Kidney (tissue), 14 donors: ENCODE results near the gene ZMYND15. TPM values are rescaled to one million over a fixed set of nuclear protein-coding genes. Genes with fewer than 3 reads are reported as not detected.
A peak's percentile ranks its signal among the peaks of the same experiment; 100 is the strongest.

Experiments
- DNase-seq, 5 donors: peaks; one replicate each; pipeline ENCODE4 v3.0.0-alpha.2; 2013 to 2020
- FAIRE-seq: peaks from 2 replicates; lab custom pipeline; 2012; peaks lifted over from hg19 to GRCh38; lab: Jason Lieb, UNC
- H3K27ac ChIP-seq, 2 donors: one replicate each; pipeline ENCODE4 v1.7.0; 2013; ENCODE audit warnings: low read depth in 2 of 2, low read length in 2 of 2, inconsistent platforms in 1 of 2
- H3K27me3 ChIP-seq: one replicate; pipeline ENCODE4 v1.7.1; 2013; ENCODE audit warnings: low read length, inconsistent platforms; ENCODE audit not compliant: control insufficient read depth, insufficient read depth
- H3K36me3 ChIP-seq, 3 donors: one replicate each; pipeline versions ENCODE4 v1.7.0 to v1.7.1; 2013; ENCODE audit warnings: low read length in 3 of 3, control low read depth in 1 of 3, inconsistent platforms in 1 of 3; ENCODE audit not compliant: insufficient read depth in 3 of 3, control insufficient read depth in 2 of 3
- H3K4me1 ChIP-seq, 3 donors: one replicate each; pipeline versions ENCODE4 v1.7.0 to v1.7.1; 2013; ENCODE audit warnings: low read length in 3 of 3, inconsistent platforms in 1 of 3, low read depth in 1 of 3; ENCODE audit not compliant: control insufficient read depth in 2 of 3, insufficient read depth in 2 of 3
- H3K4me3 ChIP-seq, 3 donors: one replicate each; pipeline versions ENCODE4 v1.7.0 to v1.8.1; 2013; ENCODE audit warnings: low read length in 3 of 3, control low read depth in 1 of 3, inconsistent platforms in 1 of 3
- H3K9ac ChIP-seq, 3 donors: one replicate each; pipeline versions ENCODE4 v1.7.0 to v1.7.1; 2013; ENCODE audit warnings: low read length in 3 of 3, control low read depth in 1 of 3, inconsistent platforms in 1 of 3
- H3K9me3 ChIP-seq, 3 donors: one replicate each; pipeline versions ENCODE4 v1.7.0 to v1.7.1; 2013; ENCODE audit warnings: low read length in 3 of 3, control low read depth in 1 of 3, inconsistent platforms in 1 of 3; ENCODE audit not compliant: control insufficient read depth in 2 of 3, insufficient read depth in 1 of 3
- CTCF ChIP-seq: IDR thresholded peaks from 3 replicates; pipeline ENCODE4 v1.5.1; 2012; ENCODE audit warnings: mild to moderate bottlenecking, moderate library complexity, borderline replicate concordance; ENCODE audit not compliant: insufficient read depth; ENCODE audit errors: extremely low read depth
- intact Hi-C: fragments of 100-400 bp; cut with DNase I; formaldehyde crosslinking; loops from one replicate; pipeline ENCODE4 v1.11.1; 2022
- polyA plus RNA-seq: library from polyadenylated mRNA; stranded (reverse); fragments of 350-450 nt; fragmentation: Illumina TruSeq; extraction: RNeasy Lipid Tissue Mini Kit (QIAGEN cat#74804); gene quantifications from one replicate; pipeline ENCODE4 v1.2.3, GENCODE V29; 2014; ENCODE audit warnings: low read depth, low replicate concordance; ENCODE audit not compliant: insufficient read depth
- total RNA-seq: library from RNA; stranded (reverse); fragmentation: NEBNext Ultra II Directional; extraction: Animal tissue kit (Norgen Biotek cat#: 25700); gene quantifications from one replicate; pipeline ENCODE4 v1.2.1, GENCODE V29; 2021
- donor health status: control.
- donor health status: control.
- donor health status: control.
- donor health status: control.
- donor health status: control.
- donor health status: DM: yes; HTN: yes; CAD: no.
- donor health status: Normal renal cell carcinoma (clear cell type).

ZMYND15 gene
- total and polyA plus RNA-seq, 2 donors from 2014 or later = 1.3 to 5.1 TPM

GRCh38 chr17:4718276-4718675 lies 21.4 kb upstream of the ZMYND15 start:
- Histone ChIP-seq H3K4me3 (no peak overlapping the region), H3K27me3 (no peaks in the 10 kb centered on the region), H3K9me3 (no peaks in the 10 kb centered on the region), H3K4me1 (peaks cover 0 to 2% (median 0%) of the 10 kb centered on the region in 3 donors), H3K36me3 (no peaks in the 10 kb centered on the region), H3K27ac (no peak overlapping the region), H3K9ac (no peak overlapping the region)
- FAIRE-seq = no peak
- intact Hi-C loops = no loop called here
- no peak for TF ChIP-seq CTCF
- DNase-seq = no peak

- Histone ChIP-seq H3K4me3 (no peak overlapping the region), H3K9me3 (no peaks in the 10 kb centered on the region), H3K27ac (no peak overlapping the region), H3K9ac (no peak overlapping the region), H3K36me3 (no peaks in the 10 kb centered on the region), H3K27me3 (no peaks in the 10 kb centered on the region), H3K4me1 (peaks cover 0 to 2% (median 0%) of the 10 kb centered on the region in 3 donors)
- intact Hi-C loops = no loop called here
- no peak for DNase-seq
- TF ChIP-seq CTCF = no peak
- FAIRE-seq = no peak
Measured at GRCh38 chr17:4719146-4719545, 20.5 kb upstream of the ZMYND15 start.

- no peaks in the 10 kb centered on the region for H3K27me3 ChIP-seq
- H3K9me3 ChIP-seq = no peaks in the 10 kb centered on the region
- H3K36me3 ChIP-seq = no peaks in the 10 kb centered on the region
- intact Hi-C loops = no loop called here
- TF ChIP-seq CTCF = no peak
- FAIRE-seq (no peak), DNase-seq (peak in 1 of 5 donors; percentile 34)
- H3K9ac ChIP-seq = no peak overlapping the region
- no peak overlapping the region for H3K4me3 ChIP-seq
- no peak overlapping the region for H3K27ac ChIP-seq
- peaks cover 0 to 2% (median 0%) of the 10 kb centered on the region in 3 donors for H3K4me1 ChIP-seq
Measured at GRCh38 chr17:4719684-4720221, 19.9 kb upstream of the ZMYND15 start.

GRCh38 chr17:4720787-4721186 lies 18.8 kb upstream of the ZMYND15 start:
- no peak for TF ChIP-seq CTCF
- FAIRE-seq (no peak), DNase-seq (no peak)
- Histone ChIP-seq H3K9me3 (no peaks in the 10 kb centered on the region), H3K4me3 (no peak overlapping the region), H3K36me3 (no peaks in the 10 kb centered on the region), H3K4me1 (peaks cover 0 to 2% (median 0%) of the 10 kb centered on the region in 3 donors), H3K27me3 (no peaks in the 10 kb centered on the region), H3K9ac (no peak overlapping the region), H3K27ac (no peak overlapping the region)
- intact Hi-C loops = no loop called here
